Mesenchymal stem cell (in vitro differentiated cells and primary cell): Measurements from ENCODE around the gene NME1.

Source experiments
- DNase-seq: peaks from one replicate; pipeline ENCODE4 v3.0.0-alpha.2; 2013
- H2AFZ ChIP-seq: one replicate; pipeline ENCODE4 v1.6.1; 2013; ENCODE audit warnings: low read depth, mild to moderate bottlenecking, control low read depth, inconsistent platforms, low read length, moderate library complexity
- H2AK5ac ChIP-seq: 2 replicates; pipeline ENCODE4 v1.6.1; 2013; ENCODE audit warnings: low read length, moderate library complexity, mild to moderate bottlenecking, inconsistent platforms; ENCODE audit not compliant: severe bottlenecking
- H2BK120ac ChIP-seq: one replicate; pipeline ENCODE4 v1.6.1; 2013; ENCODE audit warnings: low read depth, mild to moderate bottlenecking, inconsistent platforms, low read length, moderate library complexity
- H2BK12ac ChIP-seq, 2 experiments: one replicate each; pipeline ENCODE4 v1.6.1; 2013; ENCODE audit warnings: inconsistent platforms in 2 of 2, low read length in 2 of 2, mild to moderate bottlenecking in 2 of 2, moderate library complexity in 2 of 2, control low read depth in 1 of 2
- H2BK15ac ChIP-seq: one replicate; pipeline ENCODE4 v1.6.1; 2013; ENCODE audit warnings: mild to moderate bottlenecking, low read depth, inconsistent platforms; ENCODE audit not compliant: poor library complexity, severe bottlenecking
- H2BK5ac ChIP-seq: 2 replicates; pipeline ENCODE4 v1.6.1; 2013; ENCODE audit warnings: low read depth, mild to moderate bottlenecking, low read length, control low read depth, inconsistent platforms; ENCODE audit not compliant: poor library complexity, severe bottlenecking
- H3K14ac ChIP-seq, 2 experiments: one replicate each; pipeline ENCODE4 v1.6.1; 2013; ENCODE audit warnings: inconsistent platforms in 2 of 2, low read length in 2 of 2, control low read depth in 1 of 2, mild to moderate bottlenecking in 1 of 2, moderate library complexity in 1 of 2
- H3K18ac ChIP-seq, 2 experiments: one replicate each; pipeline ENCODE4 v1.6.1; 2013; ENCODE audit warnings: inconsistent platforms in 2 of 2, low read length in 2 of 2, control low read depth in 1 of 2, low read depth in 1 of 2, mild to moderate bottlenecking in 1 of 2
- H3K23ac ChIP-seq, 2 experiments: one replicate each; pipeline ENCODE4 v1.6.1; 2013; ENCODE audit warnings: inconsistent platforms in 2 of 2, low read length in 2 of 2, mild to moderate bottlenecking in 2 of 2, moderate library complexity in 2 of 2, control low read depth in 1 of 2
- H3K27ac ChIP-seq: 2 replicates; pipeline ENCODE4 v1.5.1; 2013; ENCODE audit warnings: mild to moderate bottlenecking, moderate library complexity, low read length, control low read depth, inconsistent platforms; ENCODE audit not compliant: poor library complexity, severe bottlenecking
- H3K27me3 ChIP-seq, 2 experiments: 2 replicates each; pipeline versions ENCODE4 v1.6.1 to v1.7.0; 2013; ENCODE audit warnings: low read length in 2 of 2, mild to moderate bottlenecking in 2 of 2, moderate library complexity in 2 of 2, control low read depth in 1 of 2, inconsistent platforms in 1 of 2; ENCODE audit not compliant: control insufficient read depth in 1 of 2, insufficient read depth in 1 of 2
- H3K36me3 ChIP-seq, 2 experiments: 2 replicates each; pipeline versions ENCODE4 v1.6.1 to v1.7.0; 2013; ENCODE audit warnings: low read length in 2 of 2, control low read depth in 1 of 2, inconsistent platforms in 1 of 2, low read depth in 1 of 2, mild to moderate bottlenecking in 1 of 2; ENCODE audit not compliant: insufficient read depth in 2 of 2, control insufficient read depth in 1 of 2
- H3K4ac ChIP-seq, 2 experiments: one replicate each; pipeline ENCODE4 v1.6.1; 2013; ENCODE audit warnings: inconsistent platforms in 2 of 2, low read length in 2 of 2, mild to moderate bottlenecking in 2 of 2, moderate library complexity in 2 of 2, control low read depth in 1 of 2, low read depth in 1 of 2
- H3K4me1 ChIP-seq: 2 replicates; pipeline ENCODE4 v1.6.1; 2013; ENCODE audit warnings: low read depth, low read length, control low read depth; ENCODE audit not compliant: control insufficient read depth, insufficient read depth
- H3K4me2 ChIP-seq: 2 replicates; pipeline ENCODE4 v1.6.1; 2013; ENCODE audit warnings: low read length, mild to moderate bottlenecking, inconsistent platforms; ENCODE audit not compliant: poor library complexity, severe bottlenecking
- H3K4me3 ChIP-seq, 2 experiments: 2 replicates each; pipeline versions ENCODE4 v1.5.1 to v1.7.0; 2013; ENCODE audit warnings: low read length in 2 of 2, mild to moderate bottlenecking in 2 of 2, control low read depth in 1 of 2, low read depth in 1 of 2; ENCODE audit not compliant: insufficient read depth in 1 of 2
- H3K79me1 ChIP-seq: replicated peaks from 2 replicates; pipeline ENCODE4 v1.6.1; 2013; ENCODE audit warnings: mild to moderate bottlenecking, control low read depth, low read length, inconsistent platforms; ENCODE audit not compliant: poor library complexity, severe bottlenecking
- H3K9ac ChIP-seq: 2 replicates; pipeline ENCODE4 v1.7.0; 2013; ENCODE audit warnings: mild to moderate bottlenecking, low read length, moderate library complexity
- H3K9me3 ChIP-seq: 2 replicates; pipeline ENCODE4 v1.7.0; 2013; ENCODE audit warnings: mild to moderate bottlenecking, low read length; ENCODE audit not compliant: control insufficient read depth
- H4K8ac ChIP-seq: one replicate; pipeline ENCODE4 v1.6.1; 2013; ENCODE audit warnings: inconsistent platforms, mild to moderate bottlenecking, low read length, moderate library complexity
- H4K91ac ChIP-seq: one replicate; pipeline ENCODE4 v1.6.1; 2013; ENCODE audit warnings: mild to moderate bottlenecking, low read length, inconsistent platforms
- WGBS: methylation state at CpG from one replicate; pipeline ENCODE4 v1.1.7; 2013; ENCODE audit warnings: mixed read lengths; 5-methylcytosine and 5-hydroxymethylcytosine counted together

NME1 gene

GRCh38 chr17:51180486-51180885, 27.1 kb downstream of the NME1 start:
- Histone ChIP-seq H2BK15ac (no peak overlapping the region), H3K4ac (no peak overlapping the region), H3K23ac (no peak overlapping the region), H2BK5ac (no peak overlapping the region), H4K8ac (no peak overlapping the region), H3K27me3 (no peaks in the 10 kb centered on the region), H3K36me3 (peaks cover 14 to 50% of the 10 kb centered on the region in 2 experiments), H3K9ac (no peak overlapping the region), H3K4me2 (no peak overlapping the region), H3K18ac (no peak overlapping the region), H2AFZ (no peak overlapping the region), H2BK12ac (no peak overlapping the region), H3K79me1 (peaks cover 7% of the 10 kb centered on the region), H3K4me3 (no peak overlapping the region), H4K91ac (no peak overlapping the region), H2AK5ac (no peak overlapping the region), H3K4me1 (no peaks in the 10 kb centered on the region), H3K27ac (no peak overlapping the region), H3K14ac (no peak overlapping the region), H2BK120ac (no peak overlapping the region), H3K9me3 (no peaks in the 10 kb centered on the region)
- 100% methylated on average over 1 of the region's 5 CpGs for WGBS
- no peak for DNase-seq

- Histone ChIP-seq H2AK5ac (no peak overlapping the region), H3K4me2 (no peak overlapping the region), H3K79me1 (peaks cover 8% of the 10 kb centered on the region), H2BK5ac (no peak overlapping the region), H2BK120ac (no peak overlapping the region), H3K4ac (no peak overlapping the region), H2BK15ac (no peak overlapping the region), H2BK12ac (no peak overlapping the region), H3K27me3 (no peaks in the 10 kb centered on the region), H3K27ac (no peak overlapping the region), H3K18ac (no peak overlapping the region), H2AFZ (no peak overlapping the region), H3K4me3 (no peak overlapping the region), H3K14ac (no peak overlapping the region), H3K4me1 (no peaks in the 10 kb centered on the region), H3K36me3 (peaks cover 14 to 56% of the 10 kb centered on the region in 2 experiments), H3K9ac (no peak overlapping the region), H3K9me3 (no peaks in the 10 kb centered on the region), H4K91ac (no peak overlapping the region), H4K8ac (no peak overlapping the region), H3K23ac (no peak overlapping the region)
- WGBS = 50% methylated on average over 1 of the region's 1 CpG
- DNase-seq = peak; percentile 10
Observed at GRCh38 chr17:51184124-51184523, 30.8 kb downstream of the NME1 start.

GRCh38 chr17:51185763-51186332, 32.5 kb downstream of the NME1 start:
- H2BK15ac ChIP-seq = no peak overlapping the region
- no peak overlapping the region for H3K9ac ChIP-seq
- 98% methylated on average over 5 of the region's 8 CpGs for WGBS
- no peak overlapping the region for H2BK12ac ChIP-seq
- DNase-seq = no peak
- H3K27ac ChIP-seq = no peak overlapping the region
- no peak overlapping the region for H4K91ac ChIP-seq
- no peaks in the 10 kb centered on the region for H3K27me3 ChIP-seq
- H4K8ac ChIP-seq = no peak overlapping the region
- no peak overlapping the region for H3K4me2 ChIP-seq
- H3K79me1 ChIP-seq = peaks cover 8% of the 10 kb centered on the region
- H2AK5ac ChIP-seq = no peak overlapping the region
- H3K4ac ChIP-seq = no peak overlapping the region
- H3K4me3 ChIP-seq = no peak overlapping the region
- H2BK5ac ChIP-seq = no peak overlapping the region
- H2AFZ ChIP-seq = no peak overlapping the region
- H2BK120ac ChIP-seq = no peak overlapping the region
- H3K9me3 ChIP-seq = no peaks in the 10 kb centered on the region
- no peak overlapping the region for H3K23ac ChIP-seq
- H3K4me1 ChIP-seq = no peaks in the 10 kb centered on the region
- no peak overlapping the region for H3K18ac ChIP-seq
- peaks cover 21 to 68% of the 10 kb centered on the region in 2 experiments for H3K36me3 ChIP-seq
- H3K14ac ChIP-seq = no peak overlapping the region

GRCh38 chr17:51188271-51188833, 35.0 kb downstream of the NME1 start:
- no peak overlapping the region for H2AFZ ChIP-seq
- H3K9me3 ChIP-seq = no peaks in the 10 kb centered on the region
- no peak overlapping the region for H3K9ac ChIP-seq
- H3K4me1 ChIP-seq = no peaks in the 10 kb centered on the region
- H3K4me3 ChIP-seq = no peak overlapping the region
- no peak overlapping the region for H3K23ac ChIP-seq
- H2BK120ac ChIP-seq = no peak overlapping the region
- H3K4ac ChIP-seq = no peak overlapping the region
- H3K14ac ChIP-seq = no peak overlapping the region
- H2BK5ac ChIP-seq = no peak overlapping the region
- H4K8ac ChIP-seq = no peak overlapping the region
- no peak overlapping the region for H2BK15ac ChIP-seq
- no peak overlapping the region for H2AK5ac ChIP-seq
- H3K18ac ChIP-seq = no peak overlapping the region
- no peak overlapping the region for H2BK12ac ChIP-seq
- no peak overlapping the region for H3K27ac ChIP-seq
- DNase-seq = no peak
- no peak overlapping the region for H4K91ac ChIP-seq
- peaks cover 2% of the 10 kb centered on the region for H3K79me1 ChIP-seq
- 87% methylated on average over 5 of the region's 9 CpGs for WGBS
- no peaks in the 10 kb centered on the region for H3K27me3 ChIP-seq
- H3K4me2 ChIP-seq = no peak overlapping the region
- H3K36me3 ChIP-seq = peaks cover 13 to 74% of the 10 kb centered on the region in 2 experiments
